CD4-positive, alpha-beta T cell treated with Interleukin-17A for 1 hour (primary cell): ENCODE results near the gene MAD2L1BP.

Experiments used
- DNase-seq: peaks from one replicate; pipeline ENCODE4 v3.0.0-alpha.2; 2020

MAD2L1BP gene

DNA sequence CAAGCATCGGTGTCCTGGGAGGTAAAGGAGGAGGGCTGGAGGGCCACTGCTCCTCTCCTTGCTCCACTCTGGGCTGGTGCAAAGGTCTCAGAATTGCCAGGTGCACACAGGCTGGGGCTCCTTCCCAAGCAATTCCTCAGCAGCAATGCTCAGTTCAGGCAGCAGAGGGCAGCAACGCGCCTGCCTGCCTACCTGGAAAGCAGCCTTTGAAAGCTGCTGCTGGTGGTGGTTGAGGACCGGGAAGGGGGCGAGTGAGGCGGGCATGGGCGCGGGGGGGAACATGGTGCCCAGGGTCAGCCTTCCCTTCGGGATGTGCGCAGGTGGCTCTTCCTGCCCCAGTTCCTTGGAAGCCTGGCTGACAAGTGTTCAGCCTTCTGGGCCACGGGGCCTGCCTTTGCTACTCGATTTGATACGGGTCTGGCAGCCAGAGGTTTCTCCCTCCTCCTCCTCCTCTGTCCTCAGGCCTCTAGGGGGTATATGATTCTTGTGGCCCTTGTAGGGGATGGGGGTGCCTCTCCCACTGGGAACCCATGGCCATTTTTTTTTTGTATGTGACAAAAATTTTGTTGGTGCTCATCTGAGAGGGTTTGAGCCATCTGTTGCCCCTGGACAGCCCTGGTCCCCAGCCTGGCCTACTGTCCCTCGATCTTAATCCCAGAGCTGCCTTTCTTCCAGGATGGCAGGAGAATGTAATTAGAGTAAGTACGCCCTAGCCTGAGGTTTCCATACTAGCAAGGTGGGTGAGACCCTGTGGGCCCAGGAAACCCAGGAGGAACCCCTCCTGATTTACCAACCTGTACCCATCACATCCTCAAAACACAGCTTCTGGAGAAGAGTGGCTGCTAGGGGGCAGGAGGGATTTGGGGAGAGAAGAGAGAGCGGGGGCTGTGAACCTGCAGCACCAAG lies 31.9 kb downstream of the MAD2L1BP start:
- peak; percentile 76 for DNase-seq

DNA sequence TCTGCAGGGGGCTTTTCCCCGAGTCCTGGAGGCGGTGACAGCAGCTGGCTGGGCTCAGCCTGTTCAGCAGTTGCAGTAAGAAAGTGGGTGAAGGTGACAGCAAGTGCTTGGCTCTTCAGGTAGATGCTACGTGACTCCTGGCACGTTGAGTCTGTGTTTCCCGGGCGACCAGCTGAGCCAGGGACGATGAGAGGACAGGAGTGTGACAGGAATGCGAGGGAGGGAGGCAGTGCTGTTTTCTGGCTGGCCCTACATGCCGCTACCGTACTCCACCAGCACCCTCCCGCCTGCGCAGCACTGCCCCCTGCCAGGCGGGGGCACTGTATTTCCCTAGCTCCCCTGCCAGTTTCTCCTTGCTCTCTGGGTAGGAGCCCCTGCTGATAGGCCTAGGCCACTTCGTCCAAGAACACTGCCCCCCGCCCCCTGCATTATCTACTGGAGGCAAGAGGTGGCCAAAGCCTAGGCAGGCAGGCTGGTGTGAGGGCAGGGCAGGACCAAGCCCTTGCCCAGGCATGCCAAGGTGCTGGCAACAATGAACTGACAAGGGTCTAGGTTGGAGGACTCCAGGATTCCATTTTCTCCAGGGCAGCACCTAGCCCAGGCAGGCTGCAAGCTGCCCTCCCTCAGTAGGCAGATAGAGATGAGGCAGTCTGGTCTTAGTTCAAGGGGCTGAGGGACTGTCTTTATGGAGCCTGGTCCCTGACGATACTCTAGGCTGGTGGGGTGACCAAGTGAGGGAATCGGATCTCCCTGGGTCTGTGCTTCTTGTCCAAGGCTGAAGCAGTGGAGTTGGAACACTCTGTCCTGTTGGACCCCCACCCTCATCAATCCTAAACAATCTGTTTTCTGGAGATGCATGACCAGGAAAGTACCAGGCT lies 32.8 kb downstream of the MAD2L1BP start:
- peak; percentile 42 for DNase-seq

GRCh38 chr6:43669050-43669921 lies 33.6 kb downstream of the MAD2L1BP start:
- DNase-seq = no peak

GRCh38 chr6:43669922-43670622 lies 34.4 kb downstream of the MAD2L1BP start:
- DNase-seq = no peak

GRCh38 chr6:43670623-43670986 lies 35.0 kb downstream of the MAD2L1BP start:
- DNase-seq = no peak

DNA sequence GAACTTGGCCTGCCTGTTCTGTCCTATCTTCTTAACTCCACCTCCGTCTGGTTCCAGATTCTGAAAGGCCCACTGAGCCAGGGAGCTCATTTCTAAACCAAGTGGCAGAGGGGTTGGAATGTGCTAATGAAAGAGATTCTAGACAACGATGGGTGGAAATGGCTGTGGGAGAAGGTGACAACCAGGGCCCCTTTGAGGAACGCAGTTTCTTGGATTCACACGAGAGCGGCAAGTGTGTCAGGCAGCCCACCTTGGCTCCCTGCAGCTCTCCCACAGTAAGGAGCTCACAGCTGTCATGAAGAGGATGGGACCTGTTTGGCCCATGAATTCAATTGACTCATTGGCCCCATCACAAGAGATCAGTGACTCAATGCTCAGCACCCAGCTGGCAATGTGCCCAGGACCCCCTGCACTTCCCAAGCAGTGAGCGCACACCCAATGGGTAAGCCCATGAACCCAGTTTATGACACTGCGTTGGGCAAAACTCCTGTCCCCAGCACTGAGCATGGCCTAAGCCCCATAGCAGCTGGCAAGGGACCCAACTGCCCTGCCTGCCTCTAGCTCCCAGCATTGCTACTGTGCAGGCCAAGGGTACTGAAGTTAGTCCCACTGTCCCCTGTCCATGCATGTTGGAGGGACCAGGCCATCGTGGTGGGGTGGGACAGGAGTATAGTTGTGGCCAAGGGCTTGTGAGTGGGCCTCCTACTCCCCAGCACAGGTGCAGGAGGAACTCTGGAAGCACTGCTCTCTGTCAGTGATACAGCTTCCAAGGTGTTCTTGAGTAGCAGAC lies 35.6 kb downstream of the MAD2L1BP start:
- no peak for DNase-seq

- no peak for DNase-seq
These were observed 36.4 kb downstream of the MAD2L1BP start for GRCh38 chr6:43671801-43672690.

GRCh38 chr6:43673444-43674084 lies 37.9 kb downstream of the MAD2L1BP start:
- no peak for DNase-seq

DNA sequence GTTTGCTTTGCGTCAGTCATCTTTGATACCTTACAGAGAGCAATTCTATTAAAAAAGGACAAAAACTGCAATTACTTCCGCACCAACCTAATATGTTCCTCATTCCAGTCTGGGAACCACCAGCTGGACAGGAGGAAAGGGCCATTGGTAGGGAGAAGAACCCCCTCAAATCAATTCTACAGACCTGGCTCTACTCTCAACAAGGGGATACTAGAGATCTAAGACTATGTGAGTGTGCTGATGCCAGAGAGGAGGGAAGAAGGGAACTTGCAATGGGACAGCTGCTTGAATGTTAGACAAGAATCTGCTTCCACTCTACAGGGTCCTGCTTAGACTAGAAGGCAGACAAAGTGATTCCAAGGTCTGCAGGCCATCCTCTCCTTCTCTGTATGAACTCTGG lies 38.7 kb downstream of the MAD2L1BP start:
- no peak for DNase-seq

DNA sequence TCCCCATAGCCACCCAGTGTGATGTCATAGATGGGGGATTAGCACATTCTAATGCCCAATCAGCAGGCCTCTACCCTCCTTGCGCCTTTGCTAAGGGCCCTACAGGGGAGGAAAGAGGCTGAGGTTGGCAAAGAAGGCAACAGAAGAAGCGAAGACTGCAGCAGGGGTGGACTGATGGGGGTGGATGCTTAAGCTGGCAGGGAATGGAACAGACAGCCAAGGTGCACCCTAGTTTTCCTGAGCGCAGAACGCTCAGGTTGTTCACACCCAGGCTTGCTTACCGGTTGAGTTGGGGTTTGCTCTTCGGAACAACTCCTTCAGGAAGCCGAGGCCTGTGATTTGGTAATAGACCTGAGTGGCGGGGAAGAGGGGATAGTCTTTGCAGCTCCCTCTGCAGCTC lies 39.3 kb downstream of the MAD2L1BP start:
- no peak for DNase-seq

GRCh38 chr6:43676962-43677606 lies 41.4 kb downstream of the MAD2L1BP start:
- DNase-seq = no peak

DNA sequence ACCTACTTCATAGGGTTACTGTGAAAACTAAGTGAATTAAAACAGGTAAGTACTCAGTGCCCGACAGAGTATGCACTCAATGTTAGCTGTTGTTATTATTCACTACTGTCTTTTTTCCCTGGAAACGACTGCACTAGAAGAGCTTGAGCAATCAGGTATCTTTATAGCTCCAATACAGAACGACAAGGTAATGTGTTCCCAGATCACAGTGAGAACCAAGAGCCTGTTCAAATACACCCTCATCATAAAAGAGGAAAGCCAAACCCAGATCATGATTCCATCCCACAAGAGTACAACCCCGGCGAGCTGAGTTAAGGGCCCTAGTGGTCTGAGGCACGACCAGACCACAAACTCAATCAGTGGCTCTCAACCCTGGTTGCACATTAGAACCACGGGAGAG lies 42.1 kb downstream of the MAD2L1BP start:
- no peak for DNase-seq

DNA sequence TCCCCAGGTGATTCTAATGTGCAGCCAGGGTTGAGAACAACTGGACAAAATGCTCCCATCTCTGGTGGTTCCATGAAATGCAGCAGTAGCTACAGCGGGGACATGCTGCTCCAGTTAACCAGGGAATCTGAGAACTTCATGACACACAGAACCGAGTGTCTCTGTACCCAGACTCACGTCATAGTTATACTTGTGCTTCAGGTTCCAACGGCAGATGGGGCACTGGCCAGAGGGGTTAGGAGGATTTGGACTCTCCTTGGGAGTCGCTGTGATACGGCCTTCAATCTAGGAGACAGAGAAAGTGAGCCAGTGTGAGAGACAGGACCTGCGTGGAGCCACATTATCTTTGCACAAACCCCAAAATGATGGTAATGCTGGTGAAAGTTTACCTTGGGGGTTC lies 42.7 kb downstream of the MAD2L1BP start:
- DNase-seq = no peak

GRCh38 chr6:43679057-43679456 lies 43.4 kb downstream of the MAD2L1BP start:
- DNase-seq = no peak

DNA sequence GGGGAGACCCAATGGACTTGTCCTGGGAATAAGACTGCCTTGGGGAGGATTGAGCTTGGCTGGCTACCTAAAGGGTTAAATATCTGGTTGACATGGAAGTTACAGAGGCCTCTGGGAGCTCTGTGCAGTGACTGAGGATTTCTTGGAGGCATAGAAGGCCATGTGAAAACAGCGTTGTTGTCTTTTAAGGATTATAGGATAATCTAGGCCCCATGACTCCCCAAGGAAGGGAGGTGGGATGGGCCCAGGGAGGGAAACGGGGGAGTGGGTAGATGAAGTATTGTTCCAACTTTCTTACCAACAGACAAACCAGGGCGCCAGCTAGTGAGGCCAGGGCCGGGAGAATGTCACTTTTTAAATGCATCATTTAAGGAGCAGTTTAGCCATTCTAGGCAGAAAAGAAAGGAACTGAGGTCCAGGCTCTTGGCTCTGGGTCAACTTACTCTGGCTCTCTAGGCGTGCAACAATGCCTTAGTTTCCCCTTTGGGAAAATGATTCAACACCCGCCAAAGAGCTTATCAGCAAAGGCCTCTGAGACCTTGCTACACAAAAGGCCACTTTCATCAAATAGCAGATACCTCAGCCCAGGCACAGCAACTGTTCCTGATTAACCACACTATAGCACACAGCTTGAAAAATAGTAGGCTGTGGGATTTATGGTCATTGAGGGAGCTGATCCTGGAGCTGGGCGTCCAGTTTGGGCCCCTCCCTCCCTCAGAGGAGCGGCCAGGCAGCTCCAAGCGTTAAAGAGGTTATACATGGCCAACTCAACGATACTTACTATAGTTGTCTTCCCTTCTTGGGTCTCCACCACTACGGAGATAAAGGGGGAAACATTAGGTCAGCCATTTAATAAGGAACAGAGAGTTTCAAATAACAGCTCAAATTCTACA lies 44.9 kb downstream of the MAD2L1BP start:
- no peak for DNase-seq

DNA sequence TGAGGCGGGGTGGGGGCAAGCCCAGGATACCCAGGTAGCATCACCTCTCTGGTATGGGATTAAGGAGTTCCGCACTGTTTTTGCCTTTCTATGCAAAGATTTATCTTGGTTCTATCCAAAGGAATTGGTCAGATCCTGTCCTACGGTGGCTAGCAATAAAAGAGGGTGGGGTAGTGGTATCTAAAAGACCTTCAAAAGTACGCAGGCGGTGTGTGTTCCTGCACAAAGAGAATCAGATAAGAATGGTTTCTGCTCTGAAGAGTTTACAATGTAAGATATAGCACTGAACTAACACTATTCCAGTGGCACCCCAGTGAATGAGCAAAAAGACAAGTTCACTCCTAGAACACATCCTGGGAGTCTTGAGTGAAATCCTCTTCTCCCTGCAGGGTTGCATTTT lies 45.7 kb downstream of the MAD2L1BP start:
- DNase-seq = no peak

DNA sequence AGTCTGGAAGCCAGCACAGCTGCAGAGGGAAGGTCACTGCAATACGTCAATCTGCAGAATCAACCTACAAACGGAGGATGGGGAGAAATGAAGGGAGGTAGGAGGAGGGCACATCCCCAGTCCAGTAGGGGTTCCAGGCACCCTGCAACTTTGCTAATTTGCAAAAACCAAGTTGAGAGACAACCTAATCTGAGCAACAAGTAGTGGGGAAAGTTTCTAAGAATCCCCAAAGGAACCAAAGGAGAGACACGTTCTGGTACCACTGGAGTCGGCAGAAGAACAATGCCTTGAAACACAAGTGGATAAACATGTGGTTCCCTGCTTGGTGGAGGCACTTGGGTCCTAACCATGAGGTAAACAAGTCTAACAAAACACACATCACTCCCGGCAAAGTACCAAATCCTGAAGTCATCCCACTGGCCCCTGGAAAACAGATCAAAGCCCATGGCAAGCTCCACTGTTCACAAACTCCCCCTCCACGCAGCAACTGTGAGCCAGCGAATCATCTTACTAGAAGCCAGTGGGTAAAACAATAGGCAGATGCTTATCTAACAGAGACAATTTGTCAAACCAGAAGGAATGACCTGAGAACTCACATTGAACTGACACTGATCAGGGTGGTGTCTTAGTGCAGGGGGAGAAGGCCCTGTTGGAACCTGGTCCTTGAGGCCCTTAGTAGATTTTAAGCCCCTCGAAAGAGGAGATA lies 47.2 kb downstream of the MAD2L1BP start:
- DNase-seq = no peak
